K562 (cell line): ENCODE results near the gene RHBDF2. TPM values are rescaled to one million over a fixed set of nuclear protein-coding genes. Genes with fewer than 3 reads are reported as not detected.

Experiments used
- CBX1 ChIP-seq: sonication (generic); IDR thresholded peaks from 2 replicates; pipeline ENCODE4 v1.6.1; 2016; ENCODE audit warnings: antibody characterized with exemption, low read depth, mild to moderate bottlenecking
- CCNT2 ChIP-seq: IDR thresholded peaks from 2 replicates; pipeline ENCODE4 v1.6.1; 2011; ENCODE audit warnings: borderline replicate concordance, low read depth, mild to moderate bottlenecking, moderate library complexity, mixed read lengths, low read length; ENCODE audit not compliant: insufficient read length; ENCODE audit errors: extremely low read depth
- ELK3 ChIP-seq: fragments of 450-650 bp; formaldehyde crosslinking; IDR thresholded peaks from 2 replicates; pipeline ENCODE4 v1.4.0; 2020; ENCODE audit warnings: mild to moderate bottlenecking
- FIP1L1 ChIP-seq: fragments of 200-400 bp; formaldehyde crosslinking; IDR thresholded peaks from 2 replicates; pipeline ENCODE4 v1.6.1; 2018; ENCODE audit warnings: mild to moderate bottlenecking, low read depth, low read length; ENCODE audit not compliant: poor library complexity, severe bottlenecking
- GABPB1 ChIP-seq: sonication (generic); formaldehyde crosslinking; IDR thresholded peaks from 2 replicates; pipeline ENCODE4 v1.8.0; 2022; ENCODE audit warnings: mild to moderate bottlenecking, missing genetic modification reagents
- HDAC8 ChIP-seq: fragments of 450-650 bp; IDR thresholded peaks from 2 replicates; pipeline ENCODE4 v1.6.1; 2016; ENCODE audit warnings: mild to moderate bottlenecking, missing genetic modification characterization, moderate library complexity, missing compliant biosample characterization
- HMGN3 ChIP-seq: IDR thresholded peaks from 2 replicates; pipeline ENCODE4 v1.6.1; 2011; ENCODE audit warnings: borderline replicate concordance, low read depth, mild to moderate bottlenecking, mixed read lengths, low read length; ENCODE audit not compliant: insufficient read length; ENCODE audit errors: extremely low read depth
- MTF1 ChIP-seq: fragments of 250-450 bp; sonication (Bioruptor Pico); IDR thresholded peaks from 2 replicates; pipeline ENCODE4 v1.9.0; 2021; ENCODE audit warnings: moderate library complexity, mild to moderate bottlenecking, inconsistent platforms, borderline replicate concordance
- NONO ChIP-seq, 2 experiments: fragments of 200-400 bp in 1 of 2; fragments of 450-650 bp in 1 of 2; formaldehyde crosslinking in 1 of 2; IDR thresholded peaks; 2 replicates each; pipeline ENCODE4 v1.6.1; 2017; ENCODE audit warnings: low read depth in 2 of 2, mild to moderate bottlenecking in 2 of 2, moderate library complexity in 2 of 2, low read length in 1 of 2
- RBM15 ChIP-seq: fragments of 200-400 bp; formaldehyde crosslinking; IDR thresholded peaks from 2 replicates; pipeline ENCODE4 v1.6.1; 2018; ENCODE audit warnings: mild to moderate bottlenecking, low read length, moderate library complexity; ENCODE audit not compliant: insufficient read depth
- RBM17 ChIP-seq: fragments of 200-400 bp; formaldehyde crosslinking; IDR thresholded peaks from 2 replicates; pipeline ENCODE4 v1.6.1; 2017; ENCODE audit warnings: low read depth, mild to moderate bottlenecking, low read length, borderline replicate concordance
- RREB1 ChIP-seq: fragments of 250-450 bp; sonication (Bioruptor Pico); IDR thresholded peaks from 2 replicates; pipeline ENCODE4 v1.4.0; 2020
- TCF7 ChIP-seq: sonication (generic); IDR thresholded peaks from 2 replicates; pipeline ENCODE4 v1.6.1; 2016; ENCODE audit warnings: antibody characterized with exemption, borderline replicate concordance
- ZFP36 ChIP-seq: fragments of 150-350 bp; IDR thresholded peaks from 2 replicates; pipeline ENCODE4 v1.6.1; 2018; ENCODE audit warnings: low read length, low read depth; ENCODE audit not compliant: partially characterized antibody
- ZFPM2 ChIP-seq: fragments of 250-450 bp; sonication (Bioruptor Pico); IDR thresholded peaks from 2 replicates; pipeline ENCODE4 v1.5.1; 2022; ENCODE audit warnings: mild to moderate bottlenecking
- ZNF583 ChIP-seq: fragments of 250-450 bp; sonication (Bioruptor Pico); IDR thresholded peaks from 2 replicates; pipeline ENCODE4 v1.4.0; 2020
- ZZZ3 ChIP-seq: fragments of 450-650 bp; IDR thresholded peaks from 2 replicates; pipeline ENCODE4 v1.6.1; 2016; ENCODE audit warnings: antibody characterized with exemption, mild to moderate bottlenecking, moderate library complexity
- polyA plus RNA-seq, 8 experiments: library from polyadenylated mRNA; depleted of rRNA in 4 of 8; stranded (reverse) in 5 of 8; unstranded in 3 of 8; fragments of >200 nt; fragmentation: Nextera tagmentation in 2 of 8; fragmentation: Illumina TruSeq in 1 of 8; extraction: Ambion mirVana in 2 of 8; extraction: Trizol in 1 of 8; gene quantifications; 2 replicates each; pipeline versions ENCODE4 v1.2.1 to v1.2.3, GENCODE V29; 2011 to 2014; ENCODE audit warnings: inconsistent platforms in 1 of 8, missing spikeins in 1 of 8
- total RNA-seq, 7 experiments: library from RNA; depleted of rRNA in 6 of 7; stranded (reverse); fragments of >200 nt in 6 of 7; fragmentation: Illumina TruSeq in 2 of 7; extraction: Trizol in 2 of 7; gene quantifications; 2 replicates each; pipeline versions ENCODE4 v1.2.1 to v1.2.3, GENCODE V29; 2011 to 2021; ENCODE audit warnings: low replicate concordance in 1 of 7
- TF ChIP-seq, protein P1 (sequence below): sonication (generic); formaldehyde crosslinking; IDR thresholded peaks from 2 replicates; pipeline ENCODE4 v1.9.0; 2022; ENCODE audit warnings: mild to moderate bottlenecking, missing genetic modification reagents
- TF ChIP-seq, protein P2 (sequence below): sonication (generic); formaldehyde crosslinking; IDR thresholded peaks from 2 replicates; pipeline ENCODE4 v1.8.0; 2022; ENCODE audit warnings: mild to moderate bottlenecking, missing genetic modification reagents

Gene RHBDF2
- total and polyA plus RNA-seq, 9 of the 15 experiments (the other 6 are each of a cell fraction or from before 2014, with no cell fraction given) = 0.04 to 2.8 (median 1.1) TPM

GRCh38 chr17:76452127-76452659 lies 49.0 kb downstream of the RHBDF2 start (continued):
- TF ChIP-seq ZFPM2 (CRISPR knock-in tag) = no peak
- no peak for TF ChIP-seq ELK3 (CRISPR knock-in tag)
- TF ChIP-seq CBX1 = no peak
- TF ChIP-seq FIP1L1 = no peak
- TF ChIP-seq HDAC8 (tag) = no peak
- no peak for TF ChIP-seq RBM15
- no peak for TF ChIP-seq MTF1 (CRISPR knock-in tag)
- no peak for TF ChIP-seq ZFP36
- no peak for TF ChIP-seq RBM17
- TF ChIP-seq ZZZ3 = no peak
- TF ChIP-seq CCNT2 = peak; percentile 27
- TF ChIP-seq, protein P1, sequence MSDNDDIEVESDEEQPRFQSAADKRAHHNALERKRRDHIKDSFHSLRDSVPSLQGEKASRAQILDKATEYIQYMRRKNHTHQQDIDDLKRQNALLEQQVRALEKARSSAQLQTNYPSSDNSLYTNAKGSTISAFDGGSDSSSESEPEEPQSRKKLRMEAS (CRISPR knock-in tag) = no peak
- no peak for TF ChIP-seq ZNF583 (CRISPR knock-in tag)
- no peak for TF ChIP-seq TCF7
- TF ChIP-seq RREB1 (CRISPR knock-in tag) = no peak
- TF ChIP-seq, protein P2, sequence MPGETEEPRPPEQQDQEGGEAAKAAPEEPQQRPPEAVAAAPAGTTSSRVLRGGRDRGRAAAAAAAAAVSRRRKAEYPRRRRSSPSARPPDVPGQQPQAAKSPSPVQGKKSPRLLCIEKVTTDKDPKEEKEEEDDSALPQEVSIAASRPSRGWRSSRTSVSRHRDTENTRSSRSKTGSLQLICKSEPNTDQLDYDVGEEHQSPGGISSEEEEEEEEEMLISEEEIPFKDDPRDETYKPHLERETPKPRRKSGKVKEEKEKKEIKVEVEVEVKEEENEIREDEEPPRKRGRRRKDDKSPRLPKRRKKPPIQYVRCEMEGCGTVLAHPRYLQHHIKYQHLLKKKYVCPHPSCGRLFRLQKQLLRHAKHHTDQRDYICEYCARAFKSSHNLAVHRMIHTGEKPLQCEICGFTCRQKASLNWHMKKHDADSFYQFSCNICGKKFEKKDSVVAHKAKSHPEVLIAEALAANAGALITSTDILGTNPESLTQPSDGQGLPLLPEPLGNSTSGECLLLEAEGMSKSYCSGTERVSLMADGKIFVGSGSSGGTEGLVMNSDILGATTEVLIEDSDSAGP (CRISPR knock-in tag) = no peak
- no peak for TF ChIP-seq HMGN3
- TF ChIP-seq GABPB1 (CRISPR knock-in tag) = peak; percentile 43; the same call in 1 of the 2 replicates
- TF ChIP-seq NONO (IDR thresholded peaks at IDR 0.05; ENCODE audit: low read depth in 2 of 2, low read length in 1 of 2) = no peak
